ENCODE results near the gene GALNT18.

Gene GALNT18

GRCh38 chr11:11401960-11402535 is 219.8 kb downstream of the GALNT18 start:
- no peak for DNase-seq

- no peak for DNase-seq
Measured at GRCh38 chr11:11400635-11401232, 221.1 kb downstream of the GALNT18 start.

- no peak for DNase-seq
Measured at GRCh38 chr11:11400121-11400520, 221.7 kb downstream of the GALNT18 start.

GRCh38 chr11:11397781-11398180 is 224.0 kb downstream of the GALNT18 start:
- no peak for DNase-seq

GRCh38 chr11:11397036-11397415 is 224.8 kb downstream of the GALNT18 start:
- no peak for DNase-seq

- no peak for DNase-seq
Measured at GRCh38 chr11:11396301-11397035, 225.3 kb downstream of the GALNT18 start.

GRCh38 chr11:11395126-11395525 is 226.7 kb downstream of the GALNT18 start:
- no peak for DNase-seq

- no peak for DNase-seq
Measured at GRCh38 chr11:11394241-11394640, 227.6 kb downstream of the GALNT18 start.

GRCh38 chr11:11391796-11392463 is 229.9 kb downstream of the GALNT18 start:
- no peak for DNase-seq

- DNase-seq: no peak
Measured at GRCh38 chr11:11391169-11391568, 230.6 kb downstream of the GALNT18 start.

GRCh38 chr11:11390068-11390771 is 231.6 kb downstream of the GALNT18 start:
- DNase-seq: no peak

- DNase-seq: no peak
Measured at GRCh38 chr11:11389238-11389637, 232.6 kb downstream of the GALNT18 start.

GRCh38 chr11:11387622-11388305 is 234.0 kb downstream of the GALNT18 start:
- DNase-seq: no peak

- no peak for DNase-seq
Measured at GRCh38 chr11:11387207-11387606, 234.6 kb downstream of the GALNT18 start.

- no peak for DNase-seq
Measured at GRCh38 chr11:11384829-11385228, 237.0 kb downstream of the GALNT18 start.

- no peak for DNase-seq
Measured at GRCh38 chr11:11383995-11384394, 237.8 kb downstream of the GALNT18 start.

- DNase-seq: no peak
Measured at GRCh38 chr11:11382858-11383532, 238.8 kb downstream of the GALNT18 start.

GRCh38 chr11:11381471-11382105 is 240.2 kb downstream of the GALNT18 start:
- no peak for DNase-seq

GRCh38 chr11:11380883-11381282 is 240.9 kb downstream of the GALNT18 start:
- DNase-seq: no peak

GRCh38 chr11:11380340-11380739 is 241.5 kb downstream of the GALNT18 start:
- DNase-seq: no peak

GRCh38 chr11:11379661-11380060 is 242.1 kb downstream of the GALNT18 start:
- no peak for DNase-seq
